H9 (cell line): ENCODE results near the gene KLF11. TPM values are rescaled to one million over a fixed set of nuclear protein-coding genes. Genes with fewer than 3 reads are reported as not detected.

Source experiments
- DNase-seq: peaks from one replicate; pipeline ENCODE4 v3.0.0-alpha.2; 2017
- H2AFZ ChIP-seq: one replicate; pipeline ENCODE4 v1.6.1; 2013; ENCODE audit warnings: mild to moderate bottlenecking, low read length, control low read depth, moderate library complexity
- H2AK5ac ChIP-seq: 2 replicates; pipeline ENCODE4 v1.6.1; 2013; ENCODE audit warnings: low read length, control low read depth, mixed read lengths; ENCODE audit not compliant: insufficient read length
- H2BK120ac ChIP-seq: one replicate; pipeline ENCODE4 v1.6.1; 2013; ENCODE audit warnings: low read depth, mild to moderate bottlenecking, low read length, control low read depth, inconsistent platforms; ENCODE audit not compliant: poor library complexity, severe bottlenecking
- H2BK12ac ChIP-seq: 2 replicates; pipeline ENCODE4 v1.6.1; 2013; ENCODE audit warnings: low read length, control low read depth, mixed read lengths, low read depth; ENCODE audit not compliant: insufficient read length
- H2BK15ac ChIP-seq: 2 replicates; pipeline ENCODE4 v1.6.1; 2013; ENCODE audit warnings: low read depth, low read length, control low read depth
- H2BK20ac ChIP-seq: one replicate; pipeline ENCODE4 v1.6.1; 2013; ENCODE audit warnings: low read depth, mild to moderate bottlenecking, low read length, control low read depth, inconsistent platforms; ENCODE audit not compliant: poor library complexity, severe bottlenecking
- H2BK5ac ChIP-seq: 2 replicates; pipeline ENCODE4 v1.6.1; 2013; ENCODE audit warnings: low read length, control low read depth, mixed read lengths; ENCODE audit not compliant: insufficient read length
- H3K14ac ChIP-seq: 2 replicates; pipeline ENCODE4 v1.6.1; 2013; ENCODE audit warnings: low read length, control low read depth; ENCODE audit not compliant: insufficient read depth
- H3K18ac ChIP-seq: 2 replicates; pipeline ENCODE4 v1.6.1; 2013; ENCODE audit warnings: low read depth, mild to moderate bottlenecking, mixed read lengths, low read length, control low read depth; ENCODE audit not compliant: insufficient read length
- H3K23ac ChIP-seq: 2 replicates; pipeline ENCODE4 v1.6.1; 2013; ENCODE audit warnings: low read length, control low read depth, mixed read lengths, low read depth; ENCODE audit not compliant: insufficient read length
- H3K23me2 ChIP-seq: 2 replicates; pipeline ENCODE4 v1.6.1; 2013; ENCODE audit warnings: low read depth, mild to moderate bottlenecking, mixed read lengths, low read length, control low read depth; ENCODE audit not compliant: insufficient read length, poor library complexity, severe bottlenecking
- H3K27ac ChIP-seq: 2 replicates; pipeline ENCODE4 v1.5.1; 2013; ENCODE audit warnings: low read length, control low read depth, mixed read lengths, low read depth; ENCODE audit not compliant: insufficient read length
- H3K27me3 ChIP-seq: 2 replicates; pipeline ENCODE4 v1.6.1; 2013; ENCODE audit warnings: low read length, control low read depth, inconsistent platforms; ENCODE audit not compliant: insufficient read depth
- H3K4ac ChIP-seq: 2 replicates; pipeline ENCODE4 v1.6.1; 2013; ENCODE audit warnings: low read depth, mild to moderate bottlenecking, control low read depth, inconsistent platforms, low read length, moderate library complexity
- H3K4me1 ChIP-seq: 2 replicates; pipeline ENCODE4 v1.6.1; 2013; ENCODE audit warnings: low read length, control low read depth, inconsistent platforms; ENCODE audit not compliant: insufficient read depth
- H3K4me2 ChIP-seq: 2 replicates; pipeline ENCODE4 v1.6.1; 2013; ENCODE audit warnings: low read length, control low read depth, mixed read lengths; ENCODE audit not compliant: insufficient read length, insufficient read depth
- H3K56ac ChIP-seq: 2 replicates; pipeline ENCODE4 v1.6.1; 2013; ENCODE audit warnings: low read depth, mild to moderate bottlenecking, mixed read lengths, low read length, control low read depth; ENCODE audit not compliant: insufficient read length
- H3K79me1 ChIP-seq: 2 replicates; pipeline ENCODE4 v1.6.1; 2013; ENCODE audit warnings: low read depth, mild to moderate bottlenecking, moderate library complexity, low read length, control low read depth, inconsistent platforms; ENCODE audit not compliant: insufficient read depth, poor library complexity, severe bottlenecking
- H3K79me2 ChIP-seq: 2 replicates; pipeline ENCODE4 v1.6.1; 2013; ENCODE audit warnings: low read length, control low read depth, inconsistent platforms; ENCODE audit not compliant: insufficient read depth
- H3K9ac ChIP-seq: 2 replicates; pipeline ENCODE4 v1.6.1; 2013; ENCODE audit warnings: low read length, control low read depth, mixed read lengths; ENCODE audit not compliant: insufficient read length; ENCODE audit errors: extremely low read depth
- H3K9me3 ChIP-seq: one replicate; pipeline ENCODE4 v1.6.1; 2013; ENCODE audit warnings: low read depth, low read length, inconsistent platforms; ENCODE audit not compliant: control insufficient read depth
- H3T11ph ChIP-seq: one replicate; pipeline ENCODE4 v1.6.1; 2013; ENCODE audit warnings: mild to moderate bottlenecking, low read length, control low read depth, inconsistent platforms
- H4K20me1 ChIP-seq: one replicate; pipeline ENCODE4 v1.6.1; 2013; ENCODE audit not compliant: control insufficient read depth, insufficient read length, insufficient read depth
- H4K5ac ChIP-seq: 2 replicates; pipeline ENCODE4 v1.6.1; 2013; ENCODE audit warnings: low read depth, mild to moderate bottlenecking, mixed read lengths, low read length, control low read depth; ENCODE audit not compliant: insufficient read length
- H4K8ac ChIP-seq: replicated peaks from 2 replicates; pipeline ENCODE4 v1.6.1; 2013; ENCODE audit warnings: low read length, control low read depth, mixed read lengths, low read depth; ENCODE audit not compliant: insufficient read length
- H4K91ac ChIP-seq: 2 replicates; pipeline ENCODE4 v1.6.1; 2013; ENCODE audit warnings: low read depth, mild to moderate bottlenecking, moderate library complexity, mixed read lengths, low read length, control low read depth; ENCODE audit not compliant: insufficient read length
- H3K27ac Mint-ChIP-seq, 3 experiments: 2 replicates in 2 of 3; 3 replicates in 1 of 3; pipeline ENCODE4 v1.8.0; 2020 to 2021; ENCODE audit warnings: mixed read lengths in 3 of 3, mild to moderate bottlenecking in 1 of 3, moderate library complexity in 1 of 3
- H3K27me3 Mint-ChIP-seq: 2 replicates; pipeline ENCODE4 v1.8.0; 2021; ENCODE audit warnings: low read depth, mild to moderate bottlenecking, moderate library complexity, mixed read lengths
- H3K36me3 Mint-ChIP-seq, 3 experiments: 2 replicates in 2 of 3; 3 replicates in 1 of 3; pipeline ENCODE4 v1.8.0; 2020 to 2021; ENCODE audit warnings: low read depth in 3 of 3, mixed read lengths in 3 of 3; ENCODE audit not compliant: insufficient read depth in 1 of 3
- H3K4me1 Mint-ChIP-seq, 2 experiments: 2 replicates each; pipeline ENCODE4 v1.8.0; 2020; ENCODE audit warnings: mixed read lengths in 2 of 2
- H3K4me3 Mint-ChIP-seq, 2 experiments: 2 replicates in 1 of 2; 3 replicates in 1 of 2; pipeline ENCODE4 v1.8.0; 2020 to 2021; ENCODE audit warnings: mild to moderate bottlenecking in 2 of 2, mixed read lengths in 2 of 2, moderate library complexity in 1 of 2
- H3K9me3 Mint-ChIP-seq, 2 experiments: 2 replicates in 1 of 2; 3 replicates in 1 of 2; pipeline ENCODE4 v1.8.0; 2020; ENCODE audit warnings: mild to moderate bottlenecking in 2 of 2, mixed read lengths in 2 of 2, moderate library complexity in 1 of 2
- whole genome bisulfite sequencing: extraction: QIAGEN DNeasy Blood & Tissue Kit; methylation state at CpG from one replicate; pipeline ENCODE4 v1.1.7; 2013; ENCODE audit warnings: missing lambda C conversion rate, low lambda C conversion rate, mixed read lengths; ENCODE audit not compliant: insufficient read length; ENCODE audit errors: extremely low coverage; 5-methylcytosine and 5-hydroxymethylcytosine counted together
- total RNA-seq: library from RNA; stranded (reverse); gene quantifications from 2 replicates; pipeline ENCODE4 v1.2.1, GENCODE V29; 2021
- TF ChIP-seq, protein P1 (sequence below): fragments of 200-600 bp; sonication (generic); conservative IDR thresholded peaks from 3 replicates; pipeline ENCODE4 v1.8.0; 2021; ENCODE audit warnings: antibody characterized with exemption, mild to moderate bottlenecking

KLF11 gene
- total RNA-seq, 1 experiment from 2014 or later: 15.5 TPM

DNA sequence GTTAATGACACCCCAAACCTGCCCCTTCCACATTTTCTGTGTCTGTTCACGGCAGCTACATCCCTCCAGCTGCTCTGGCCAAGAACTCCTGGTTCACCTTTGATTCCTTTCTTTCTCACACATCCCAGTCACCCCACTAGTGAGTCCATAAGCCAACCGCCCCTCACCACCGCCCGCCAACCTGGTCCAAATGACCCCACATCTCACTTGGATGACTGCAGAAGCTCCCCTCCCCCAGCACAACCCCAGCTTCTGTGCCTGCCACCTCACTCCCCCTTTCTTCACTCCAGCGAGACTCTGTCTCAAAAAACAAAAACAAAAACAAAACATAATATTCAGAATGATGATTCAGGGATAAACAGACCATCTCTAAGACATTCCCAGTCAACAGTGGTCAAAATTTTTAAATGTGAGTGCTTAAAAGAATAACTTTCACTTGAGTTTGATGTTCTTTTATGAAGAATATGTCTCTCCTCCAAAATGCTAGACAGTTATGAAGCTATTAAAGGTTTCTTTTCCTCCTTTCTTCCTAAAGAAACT lies 33.7 kb downstream of the KLF11 start:
- Mint-ChIP-seq H3K27me3 (peaks cover 70% of the 10 kb centered on the region), H3K36me3 (no peaks in the 10 kb centered on the region; a peak in 1 of 7 replicates), H3K4me3 (no peak overlapping the region), H3K4me1 (peaks cover 18 to 42% of the 10 kb centered on the region in 2 experiments), H3K9me3 (no peaks in the 10 kb centered on the region; a peak in 1 of 5 replicates), H3K27ac (no peak overlapping the region; a peak in 1 of 7 replicates)
- Histone ChIP-seq H2AK5ac (no peak overlapping the region), H3K18ac (no peak overlapping the region), H4K8ac (no peak overlapping the region), H3K9ac (no peak overlapping the region), H3K4ac (no peak overlapping the region), H2AFZ (no peak overlapping the region), H3T11ph (no peak overlapping the region), H3K4me1 (no peaks in the 10 kb centered on the region; the same call in 1 of the 2 replicates), H3K9me3 (no peaks in the 10 kb centered on the region), H2BK15ac (no peak overlapping the region), H3K23me2 (peaks cover 8% of the 10 kb centered on the region), H3K4me2 (no peak overlapping the region), H4K5ac (no peak overlapping the region), H3K79me1 (no peaks in the 10 kb centered on the region), H2BK12ac (no peak overlapping the region), H3K14ac (no peak overlapping the region), H2BK5ac (no peak overlapping the region), H3K27ac (no peak overlapping the region), H3K79me2 (no peaks in the 10 kb centered on the region; the same call in 1 of the 2 replicates), H3K23ac (no peak overlapping the region), H2BK120ac (no peak overlapping the region), H3K27me3 (peaks cover 9% of the 10 kb centered on the region; the same call in 1 of the 2 replicates), H4K20me1 (no peaks in the 10 kb centered on the region), H3K56ac (no peak overlapping the region), H4K91ac (no peak overlapping the region), H2BK20ac (no peak overlapping the region)
- WGBS: no CpG with 5 or more reads among the region's 5 CpGs
- DNase-seq: no peak
- TF ChIP-seq, protein P1, sequence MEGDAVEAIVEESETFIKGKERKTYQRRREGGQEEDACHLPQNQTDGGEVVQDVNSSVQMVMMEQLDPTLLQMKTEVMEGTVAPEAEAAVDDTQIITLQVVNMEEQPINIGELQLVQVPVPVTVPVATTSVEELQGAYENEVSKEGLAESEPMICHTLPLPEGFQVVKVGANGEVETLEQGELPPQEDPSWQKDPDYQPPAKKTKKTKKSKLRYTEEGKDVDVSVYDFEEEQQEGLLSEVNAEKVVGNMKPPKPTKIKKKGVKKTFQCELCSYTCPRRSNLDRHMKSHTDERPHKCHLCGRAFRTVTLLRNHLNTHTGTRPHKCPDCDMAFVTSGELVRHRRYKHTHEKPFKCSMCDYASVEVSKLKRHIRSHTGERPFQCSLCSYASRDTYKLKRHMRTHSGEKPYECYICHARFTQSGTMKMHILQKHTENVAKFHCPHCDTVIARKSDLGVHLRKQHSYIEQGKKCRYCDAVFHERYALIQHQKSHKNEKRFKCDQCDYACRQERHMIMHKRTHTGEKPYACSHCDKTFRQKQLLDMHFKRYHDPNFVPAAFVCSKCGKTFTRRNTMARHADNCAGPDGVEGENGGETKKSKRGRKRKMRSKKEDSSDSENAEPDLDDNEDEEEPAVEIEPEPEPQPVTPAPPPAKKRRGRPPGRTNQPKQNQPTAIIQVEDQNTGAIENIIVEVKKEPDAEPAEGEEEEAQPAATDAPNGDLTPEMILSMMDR: no peak
